Neural progenitor cell (in vitro differentiated cells): ENCODE data around the gene WHAMM. TPM values are rescaled to one million over a fixed set of nuclear protein-coding genes. Genes with fewer than 3 reads are reported as not detected.
A peak's percentile ranks its signal among the peaks of the same experiment; 100 is the strongest.

Experiments
- DNase-seq: peaks from one replicate; pipeline ENCODE4 v3.0.0-alpha.2; 2016; ENCODE audit warnings: low spot score
- H2AFZ ChIP-seq: fragments of 200-600 bp; sonication (generic); replicated peaks from 2 replicates; pipeline ENCODE4 v1.6.1; 2016; ENCODE audit warnings: antibody characterized with exemption
- H3F3A ChIP-seq: fragments of 200-600 bp; sonication (generic); 2 replicates; pipeline ENCODE4 v1.6.1; 2016; ENCODE audit warnings: antibody characterized with exemption, low read depth
- H3K27ac ChIP-seq: fragments of 200-600 bp; sonication (generic); 2 replicates; pipeline ENCODE4 v1.5.1; 2016; ENCODE audit warnings: mild to moderate bottlenecking
- H3K27me3 ChIP-seq: fragments of 200-600 bp; sonication (generic); 2 replicates; pipeline ENCODE4 v1.6.1; 2016; ENCODE audit warnings: mild to moderate bottlenecking, moderate library complexity
- H3K36me3 ChIP-seq: fragments of 200-600 bp; sonication (generic); 2 replicates; pipeline ENCODE4 v1.5.1; 2016
- H3K4me1 ChIP-seq: fragments of 200-600 bp; sonication (generic); 2 replicates; pipeline ENCODE4 v1.6.1; 2016; ENCODE audit warnings: mixed run types
- H3K4me2 ChIP-seq: fragments of 200-600 bp; sonication (generic); 2 replicates; pipeline ENCODE4 v1.6.1; 2016
- H3K4me3 ChIP-seq: fragments of 200-600 bp; sonication (generic); 2 replicates; pipeline ENCODE4 v1.5.1; 2016
- H3K79me2 ChIP-seq: fragments of 200-600 bp; sonication (generic); 2 replicates; pipeline ENCODE4 v1.6.1; 2016; ENCODE audit warnings: low read depth
- H3K9ac ChIP-seq: fragments of 200-600 bp; sonication (generic); 2 replicates; pipeline ENCODE4 v1.6.1; 2016
- H3K9me3 ChIP-seq: fragments of 200-600 bp; sonication (generic); 2 replicates; pipeline ENCODE4 v1.5.1; 2016; ENCODE audit warnings: low read depth
- H4K20me1 ChIP-seq: fragments of 200-600 bp; sonication (generic); 2 replicates; pipeline ENCODE4 v1.6.1; 2016; ENCODE audit warnings: low read depth
- H3K27ac Mint-ChIP-seq: 3 replicates; pipeline ENCODE4 v1.8.0; 2021; ENCODE audit warnings: mixed read lengths
- H3K27me3 Mint-ChIP-seq: 2 replicates; pipeline ENCODE4 v1.8.0; 2022; ENCODE audit warnings: low read depth, mild to moderate bottlenecking, inconsistent platforms, moderate library complexity, mixed read lengths; ENCODE audit not compliant: insufficient read depth
- H3K36me3 Mint-ChIP-seq: 3 replicates; pipeline ENCODE4 v1.8.0; 2021; ENCODE audit warnings: mixed read lengths
- H3K4me1 Mint-ChIP-seq: 3 replicates; pipeline ENCODE4 v1.8.0; 2021; ENCODE audit warnings: mixed read lengths
- H3K4me3 Mint-ChIP-seq: 3 replicates; pipeline ENCODE4 v1.8.0; 2021; ENCODE audit warnings: mild to moderate bottlenecking, moderate library complexity, mixed read lengths
- H3K9me3 Mint-ChIP-seq: 3 replicates; pipeline ENCODE4 v1.8.0; 2020; ENCODE audit warnings: mixed read lengths
- CTCF ChIP-seq: fragments of 200-600 bp; sonication (generic); IDR thresholded peaks from 2 replicates; pipeline ENCODE4 v1.5.1; 2017; ENCODE audit warnings: antibody characterized with exemption, mild to moderate bottlenecking
- EZH2 ChIP-seq: fragments of 200-600 bp; sonication (generic); IDR thresholded peaks from 2 replicates; pipeline ENCODE4 v1.6.1; 2017; ENCODE audit warnings: antibody characterized with exemption, mild to moderate bottlenecking, moderate library complexity
- EZH2phosphoT487 ChIP-seq: fragments of 200-600 bp; sonication (generic); IDR thresholded peaks from 2 replicates; pipeline ENCODE4 v1.6.1; 2017; ENCODE audit warnings: antibody characterized with exemption
- total RNA-seq: library from RNA; depleted of rRNA; stranded (reverse); fragments of >200 nt; gene quantifications from 2 replicates; pipeline ENCODE4 v1.2.3, GENCODE V29; 2015; ENCODE audit warnings: low replicate concordance

WHAMM gene
- total RNA-seq, 1 donor from 2014 or later, result 1.9 TPM

- H3K9me3 ChIP-seq, result no peaks in the 10 kb centered on the region
- H3K36me3 ChIP-seq, result no peaks in the 10 kb centered on the region
- H3K4me3 ChIP-seq, result no peak overlapping the region
- peaks cover 58% of the 10 kb centered on the region for H3K27me3 ChIP-seq
- H3K9ac ChIP-seq, result no peak overlapping the region
- H3K4me1 ChIP-seq, result no peaks in the 10 kb centered on the region
- Mint-ChIP-seq H3K36me3 (no peaks in the 10 kb centered on the region), H3K27ac (no peak overlapping the region), H3K9me3 (no peaks in the 10 kb centered on the region), H3K27me3 (peaks cover 6% of the 10 kb centered on the region), H3K4me3 (no peak overlapping the region), H3K4me1 (peaks cover 6% of the 10 kb centered on the region)
- no peak for TF ChIP-seq EZH2
- no peak for TF ChIP-seq EZH2phosphoT487
- TF ChIP-seq CTCF, result no peak
- H3K27ac ChIP-seq, result no peak overlapping the region
- no peak for DNase-seq
- H3F3A ChIP-seq, result peaks cover 6% of the 10 kb centered on the region
- H4K20me1 ChIP-seq, result no peaks in the 10 kb centered on the region
- H2AFZ ChIP-seq, result no peak overlapping the region
- no peaks in the 10 kb centered on the region for H3K79me2 ChIP-seq
- H3K4me2 ChIP-seq, result no peak overlapping the region
Observed at GRCh38 chr15:82804575-82804949, 4.9 kb upstream of the WHAMM start.

DNA sequence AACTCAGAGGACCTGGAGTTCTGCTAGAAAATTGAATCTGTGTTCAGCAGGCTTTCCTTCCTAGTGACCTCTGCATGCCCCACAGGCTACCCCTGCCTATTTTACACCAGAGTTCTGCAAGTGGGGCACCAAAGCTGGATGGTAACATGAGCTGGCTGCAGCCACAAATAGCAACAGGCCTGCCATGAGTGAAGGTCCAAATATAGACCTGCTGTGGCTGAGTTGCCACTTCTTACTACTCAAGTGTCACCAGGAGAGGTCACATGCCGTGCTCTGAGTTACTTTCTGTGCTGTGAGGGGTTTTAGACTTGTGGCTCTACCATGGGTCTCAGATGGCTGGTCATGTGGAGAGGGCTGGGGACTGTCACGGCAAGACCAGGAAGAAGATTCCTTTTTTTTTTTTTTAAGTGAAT, 3.4 kb upstream of the WHAMM start, which contains the start of gene FSD2:
Gene FSD2, minus strand, starts transcription at position 76 of the 413 bp plus-strand sequence. CDS start 18,679 bp downstream, outside the sequence.
- peaks cover 49% of the 10 kb centered on the region for H3K27me3 ChIP-seq
- H3K4me3 Mint-ChIP-seq, result no peak within 1 kb of the TSS
- no peak within 1 kb of the TSS for H3K9ac ChIP-seq
- no peak within 1 kb of the TSS for H3K4me3 ChIP-seq
- no peak for DNase-seq
- peaks cover 12% of the 10 kb centered on the region for H3K4me1 Mint-ChIP-seq
- no peaks in the 10 kb centered on the region for H3K9me3 ChIP-seq
- peaks cover 6% of the 10 kb centered on the region for H3K27me3 Mint-ChIP-seq
- no peak within 1 kb of the TSS for H3K27ac ChIP-seq
- no peaks in the 10 kb centered on the region for H3K79me2 ChIP-seq
- TF ChIP-seq EZH2, result no peak
- no peak for TF ChIP-seq CTCF
- no peaks in the 10 kb centered on the region for H3K36me3 Mint-ChIP-seq
- no peak within 1 kb of the TSS for H3K27ac Mint-ChIP-seq
- H4K20me1 ChIP-seq, result peaks cover 5% of the 10 kb centered on the region
- peaks cover 19% of the 10 kb centered on the region for H3F3A ChIP-seq
- H2AFZ ChIP-seq, result no peak within 1 kb of the TSS
- peaks cover 4% of the 10 kb centered on the region for H3K4me1 ChIP-seq
- no peaks in the 10 kb centered on the region for H3K36me3 ChIP-seq
- no peaks in the 10 kb centered on the region for H3K9me3 Mint-ChIP-seq
- H3K4me2 ChIP-seq, result no peak within 1 kb of the TSS

GRCh38 chr15:82807920-82808633, 1.4 kb upstream of the WHAMM start:
- DNase-seq, result no peak
- H3K9ac ChIP-seq, result no peak overlapping the region
- Mint-ChIP-seq H3K36me3 (peaks cover 4% of the 10 kb centered on the region), H3K9me3 (no peaks in the 10 kb centered on the region), H3K27ac (no peak overlapping the region), H3K27me3 (peaks cover 8% of the 10 kb centered on the region), H3K4me3 (peak overlapping the region; percentile 86), H3K4me1 (peaks cover 25% of the 10 kb centered on the region)
- peaks cover 13% of the 10 kb centered on the region for H4K20me1 ChIP-seq
- no peak overlapping the region for H3K4me2 ChIP-seq
- H2AFZ ChIP-seq, result peak overlapping the region; percentile 97
- no peak overlapping the region for H3K4me3 ChIP-seq
- peaks cover 37% of the 10 kb centered on the region for H3K27me3 ChIP-seq
- TF ChIP-seq EZH2 (no peak), EZH2phosphoT487 (no peak), CTCF (no peak)
- H3K27ac ChIP-seq, result no peak overlapping the region
- peaks cover 21% of the 10 kb centered on the region for H3F3A ChIP-seq
- no peaks in the 10 kb centered on the region for H3K36me3 ChIP-seq
- H3K4me1 ChIP-seq, result peaks cover 11% of the 10 kb centered on the region
- peaks cover 12% of the 10 kb centered on the region for H3K79me2 ChIP-seq
- no peaks in the 10 kb centered on the region for H3K9me3 ChIP-seq
